GM12878 (cell line): ENCODE data around the gene SKAP1. TPM values are rescaled to one million over a fixed set of nuclear protein-coding genes. Genes with fewer than 3 reads are reported as not detected.
A peak's percentile ranks its signal among the peaks of the same experiment; 100 is the strongest.

ENCODE experiments used
- CREB1 ChIP-seq: IDR thresholded peaks from 2 replicates; pipeline ENCODE4 v1.6.1; 2012; ENCODE audit warnings: low read depth, mild to moderate bottlenecking, inconsistent platforms
- EZH2 ChIP-seq: IDR thresholded peaks from 2 replicates; pipeline ENCODE4 v1.6.1; 2012; ENCODE audit warnings: low read depth, mild to moderate bottlenecking, control low read depth, inconsistent platforms, low read length, borderline replicate concordance; ENCODE audit not compliant: control insufficient read depth
- MTA2 ChIP-seq: fragments of 450-650 bp; IDR thresholded peaks from 2 replicates; pipeline ENCODE4 v1.6.1; 2016; ENCODE audit warnings: low read depth, mild to moderate bottlenecking, moderate library complexity
- SIN3A ChIP-seq: IDR thresholded peaks from 2 replicates; pipeline ENCODE4 v1.6.1; 2012; ENCODE audit warnings: low read depth, low read length, improper control_type of control experiment
- TCF3 ChIP-seq: IDR thresholded peaks from 2 replicates; pipeline ENCODE4 v1.6.1; 2012; ENCODE audit warnings: low read depth, mild to moderate bottlenecking, low read length, borderline replicate concordance; ENCODE audit not compliant: insufficient read depth
- ZNF217 ChIP-seq: fragments of 450-650 bp; IDR thresholded peaks from 2 replicates; pipeline ENCODE4 v1.6.1; 2017; ENCODE audit warnings: antibody characterized with exemption, mild to moderate bottlenecking
- ZNF592 ChIP-seq: fragments of 450-650 bp; IDR thresholded peaks from 2 replicates; pipeline ENCODE4 v1.6.1; 2017; ENCODE audit warnings: mild to moderate bottlenecking, moderate library complexity
- ZZZ3 ChIP-seq: IDR thresholded peaks from 2 replicates; pipeline ENCODE4 v1.6.1; 2011; ENCODE audit warnings: low read depth; ENCODE audit not compliant: control insufficient read depth, insufficient read length
- polyA plus RNA-seq, 11 experiments: library from polyadenylated mRNA; depleted of rRNA in 4 of 11; unstranded in 6 of 11; stranded (reverse) in 5 of 11; fragments of >200 nt; fragmentation: Nextera tagmentation in 4 of 11; fragmentation: Illumina TruSeq in 1 of 11; extraction: Ambion mirVana in 4 of 11; extraction: Trizol in 1 of 11; gene quantifications; 1 replicate in 1 of 11; 2 replicates in 10 of 11; pipeline versions ENCODE4 v1.2.1 to v1.2.3, GENCODE V29; 2011 to 2016; ENCODE audit warnings: inconsistent platforms in 2 of 11, missing spikeins in 2 of 11, low read depth in 1 of 11
- total RNA-seq, 4 experiments: library from RNA; depleted of rRNA in 3 of 4; stranded (reverse); fragments of >200 nt in 3 of 4; fragmentation: Illumina TruSeq in 1 of 4; extraction: Trizol in 1 of 4; gene quantifications; 2 replicates each; pipeline versions ENCODE4 v1.2.1 to v1.2.3, GENCODE V29; 2013 to 2021

SKAP1 gene
- total and polyA plus RNA-seq, 10 of the 15 experiments (the other 5 are each of a cell fraction or from before 2014, with no cell fraction given) = 17.1 to 97.6 (median 35.9) TPM

- no peak for TF ChIP-seq ZNF592
- TF ChIP-seq SIN3A = no peak; the same call in 1 of the 2 replicates
- peak; percentile 62; the same call in 1 of the 2 replicates for TF ChIP-seq MTA2
- TF ChIP-seq ZZZ3 = no peak
- TF ChIP-seq TCF3 = peak; percentile 67; the same call in 1 of the 2 replicates
- 0 out of 2 replicates have a peak, but pooled peaks have one; percentile 17 for TF ChIP-seq ZNF217
- no peak for TF ChIP-seq EZH2
- 0 out of 2 replicates have a peak, but pooled peaks have one; percentile 49 for TF ChIP-seq CREB1
Observed at GRCh38 chr17:48107137-48108055, 322.6 kb downstream of the SKAP1 start, which contains the start of gene SNX11 (continued).
